HEK293T (cell line): Measurements from ENCODE around the gene JAG2.

Experiments used
- CTCF ChIA-PET: fragments of 350-600 bp; formaldehyde crosslinking; extraction: SDS; loops from one replicate; lab custom pipeline; 2021; ENCODE audit warnings: antibody characterized with exemption, inconsistent platforms; lab: Yijun Ruan, JAX
- POLR2A ChIA-PET: fragments of 350-600 bp; formaldehyde crosslinking; extraction: SDS; loops from one replicate; lab custom pipeline; 2020; ENCODE audit warnings: antibody characterized with exemption, inconsistent platforms; lab: Yijun Ruan, JAX
- DNase-seq: peaks from one replicate; pipeline ENCODE4 v3.0.0; 2012; ENCODE audit warnings: mixed read lengths; ENCODE audit errors: extremely low spot score
- ARNT ChIP-seq: fragments of 450-650 bp; IDR thresholded peaks from 2 replicates; pipeline ENCODE4 v1.6.1; 2017; ENCODE audit warnings: mild to moderate bottlenecking
- BHLHE40 ChIP-seq: fragments of 450-650 bp; IDR thresholded peaks from 2 replicates; pipeline ENCODE4 v1.6.1; 2016; ENCODE audit warnings: mild to moderate bottlenecking, moderate library complexity, borderline replicate concordance
- CTBP1 ChIP-seq: fragments of 450-650 bp; IDR thresholded peaks from 2 replicates; pipeline ENCODE4 v1.6.1; 2016; ENCODE audit warnings: borderline replicate concordance
- ELF4 ChIP-seq: fragments of 450-650 bp; IDR thresholded peaks from 2 replicates; pipeline ENCODE4 v1.6.1; 2017; ENCODE audit warnings: antibody characterized with exemption
- FOXA1 ChIP-seq: fragments of 450-650 bp; IDR thresholded peaks from 2 replicates; pipeline ENCODE4 v1.6.1; 2016; ENCODE audit warnings: mild to moderate bottlenecking
- FOXK2 ChIP-seq: fragments of 450-650 bp; IDR thresholded peaks from 2 replicates; pipeline ENCODE4 v1.6.1; 2016; ENCODE audit warnings: mild to moderate bottlenecking
- FOXM1 ChIP-seq: fragments of 450-650 bp; IDR thresholded peaks from 2 replicates; pipeline ENCODE4 v1.6.1; 2017; ENCODE audit warnings: mild to moderate bottlenecking, borderline replicate concordance
- HDGF ChIP-seq: fragments of 450-650 bp; IDR thresholded peaks from 2 replicates; pipeline ENCODE4 v1.6.1; 2017; ENCODE audit warnings: antibody characterized with exemption, borderline replicate concordance
- L3MBTL2 ChIP-seq: fragments of 450-650 bp; conservative IDR thresholded peaks from 2 replicates; pipeline ENCODE4 v1.6.1; 2016; ENCODE audit warnings: mild to moderate bottlenecking
- LEF1 ChIP-seq: fragments of 450-650 bp; IDR thresholded peaks from 2 replicates; pipeline ENCODE4 v1.6.1; 2017; ENCODE audit warnings: mild to moderate bottlenecking, borderline replicate concordance
- NFRKB ChIP-seq: fragments of 450-650 bp; IDR thresholded peaks from 2 replicates; pipeline ENCODE4 v1.6.1; 2016; ENCODE audit warnings: mild to moderate bottlenecking, moderate library complexity
- SP1 ChIP-seq: fragments of 450-650 bp; IDR thresholded peaks from 2 replicates; pipeline ENCODE4 v1.6.1; 2017
- SUZ12 ChIP-seq: fragments of 450-650 bp; IDR thresholded peaks from 2 replicates; pipeline ENCODE4 v1.6.1; 2016; ENCODE audit warnings: mild to moderate bottlenecking
- TARDBP ChIP-seq: fragments of 450-650 bp; IDR thresholded peaks from 2 replicates; pipeline ENCODE4 v1.6.1; 2016
- ZNF384 ChIP-seq: fragments of 450-650 bp; IDR thresholded peaks from 2 replicates; pipeline ENCODE4 v1.6.1; 2016
- TF ChIP-seq, protein P1 (sequence below): fragments of 450-650 bp; IDR thresholded peaks from 2 replicates; pipeline ENCODE4 v1.6.1; 2016

Gene JAG2

DNA sequence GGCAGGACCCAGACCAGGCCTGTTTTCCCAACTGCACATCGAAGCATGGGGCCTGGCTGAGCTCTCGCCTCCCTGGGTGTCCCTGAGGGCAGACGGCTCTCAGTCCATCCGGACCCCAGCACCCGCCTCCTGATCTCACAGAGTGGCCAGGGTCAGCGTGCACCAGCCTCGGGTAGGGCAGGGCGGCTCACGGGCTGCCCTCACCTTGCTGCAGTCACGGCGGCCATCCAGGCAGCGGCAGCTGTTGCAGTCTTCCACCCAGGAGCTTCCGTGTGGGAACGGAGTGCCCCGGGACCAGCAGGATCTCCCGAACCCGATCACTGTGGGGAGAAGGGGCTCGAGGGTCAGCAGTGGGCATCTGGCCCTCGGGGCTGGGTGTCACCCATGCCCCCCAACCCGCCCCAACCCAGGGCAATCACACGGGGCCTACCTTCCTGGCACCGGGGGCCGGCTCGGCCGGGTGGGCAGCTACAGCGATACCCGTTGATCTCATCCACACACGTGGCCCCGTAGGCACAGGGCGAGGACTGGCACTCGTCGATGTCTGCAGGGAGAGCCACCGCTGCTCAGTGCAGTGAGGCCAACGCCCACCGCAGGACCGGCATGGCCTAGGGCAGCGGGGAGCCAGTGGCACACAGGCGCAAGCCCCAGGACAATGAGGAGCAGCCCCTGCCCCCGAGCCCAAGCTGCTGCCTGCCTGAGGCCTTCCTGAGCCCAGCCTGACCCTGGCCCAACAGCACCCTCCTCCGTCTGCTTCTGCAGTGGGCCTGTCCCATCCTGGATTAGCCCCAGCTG lies 22.2 kb downstream of the JAG2 start:
- no peak for DNase-seq
- TF ChIP-seq FOXM1 (no peak), SP1 (no peak), BHLHE40 (no peak), HDGF (no peak), ZNF384 (no peak), ELF4 (no peak)
- TF ChIP-seq, protein P1, sequence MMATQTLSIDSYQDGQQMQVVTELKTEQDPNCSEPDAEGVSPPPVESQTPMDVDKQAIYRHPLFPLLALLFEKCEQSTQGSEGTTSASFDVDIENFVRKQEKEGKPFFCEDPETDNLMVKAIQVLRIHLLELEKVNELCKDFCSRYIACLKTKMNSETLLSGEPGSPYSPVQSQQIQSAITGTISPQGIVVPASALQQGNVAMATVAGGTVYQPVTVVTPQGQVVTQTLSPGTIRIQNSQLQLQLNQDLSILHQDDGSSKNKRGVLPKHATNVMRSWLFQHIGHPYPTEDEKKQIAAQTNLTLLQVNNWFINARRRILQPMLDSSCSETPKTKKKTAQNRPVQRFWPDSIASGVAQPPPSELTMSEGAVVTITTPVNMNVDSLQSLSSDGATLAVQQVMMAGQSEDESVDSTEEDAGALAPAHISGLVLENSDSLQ: no peak
- POLR2A ChIA-PET: no interaction called here
- CTCF ChIA-PET: interaction anchor here (1.1 kb wide), 1 partner anchor 21 kb away, joined by 3 read pairs; no protein-coding TSS in a partner anchor

DNA sequence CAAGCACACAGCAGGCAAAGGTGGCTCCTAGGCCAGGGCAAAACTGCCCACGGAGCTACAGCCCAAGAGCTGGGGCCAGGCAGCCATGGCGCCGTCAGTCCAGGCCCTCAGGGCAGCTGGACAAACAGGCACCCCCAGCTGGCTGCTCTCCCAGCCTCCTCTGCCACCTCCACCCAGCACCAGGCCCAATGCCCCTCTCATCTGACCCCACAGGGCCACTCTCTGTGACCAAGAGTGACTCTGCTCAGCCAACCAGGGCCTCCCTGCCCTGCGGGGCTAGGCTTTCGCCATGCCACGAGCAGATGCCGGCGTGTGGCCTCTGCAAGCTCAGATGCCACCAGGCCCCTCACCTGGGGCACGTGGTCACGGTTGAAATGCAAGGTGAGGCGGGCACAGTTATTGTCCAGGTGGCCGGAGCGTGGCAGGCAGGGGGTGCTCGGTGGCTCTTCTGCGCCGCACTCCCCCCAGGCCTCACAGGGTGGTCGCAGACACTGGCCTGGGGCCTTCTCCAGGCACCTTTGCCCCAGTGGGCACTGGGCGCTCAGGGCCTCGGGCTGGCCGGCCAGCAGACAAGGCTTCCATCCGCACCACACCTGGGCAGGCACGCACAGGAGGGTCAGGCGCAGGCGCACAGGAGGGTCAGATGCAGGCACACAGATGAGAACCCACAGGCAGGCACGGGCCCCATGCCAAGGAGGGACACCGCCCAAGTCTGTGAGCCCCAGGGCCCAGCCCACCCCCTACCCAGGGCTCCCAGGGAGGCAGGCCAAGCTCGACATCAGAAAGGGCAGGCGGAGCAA lies 23.0 kb downstream of the JAG2 start:
- ChIA-PET CTCF (interaction anchor here (1.1 kb wide), 1 partner anchor 22 kb away, joined by 3 read pairs; no protein-coding TSS in a partner anchor), POLR2A (no interaction called here)
- no peak for TF ChIP-seq NFRKB
- no peak for DNase-seq

DNA sequence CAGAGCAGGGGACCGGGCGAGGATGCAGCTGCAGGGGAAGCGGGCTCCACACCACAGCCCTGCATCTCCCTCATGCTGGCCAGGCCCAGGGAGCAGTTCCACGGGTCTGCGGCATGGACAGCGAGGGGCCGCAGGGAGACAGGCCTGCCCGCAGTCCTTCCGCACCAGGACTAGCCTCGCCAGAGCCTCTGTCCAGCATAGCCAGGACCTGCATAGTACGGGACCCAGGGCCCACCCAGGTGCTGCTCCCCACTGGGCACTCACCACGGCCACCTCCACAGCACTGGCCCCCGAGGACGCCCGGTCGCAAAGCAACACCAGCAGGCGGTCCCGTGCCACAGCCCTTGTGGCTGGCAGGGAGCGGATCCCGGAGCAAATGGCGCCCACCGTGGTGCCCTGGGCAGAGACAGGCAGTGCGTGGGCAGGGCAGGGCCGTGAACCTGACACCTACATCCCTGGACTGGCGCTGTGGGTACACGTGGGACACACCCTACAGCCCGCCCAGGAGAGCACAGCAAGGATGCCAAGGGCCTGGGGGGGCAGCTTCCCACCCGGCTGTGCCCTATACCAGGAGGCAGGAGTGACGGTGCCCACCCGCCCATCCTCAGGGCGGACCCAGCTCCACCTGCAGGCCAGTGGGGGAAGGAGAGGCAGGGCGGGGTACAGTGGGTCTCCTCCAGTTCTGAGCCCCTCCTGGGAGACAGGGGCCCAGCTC lies 23.8 kb downstream of the JAG2 start:
- ChIA-PET CTCF (no interaction called here), POLR2A (no interaction called here)
- no peak for DNase-seq
- no peak for TF ChIP-seq L3MBTL2
- no peak for TF ChIP-seq CTBP1

DNA sequence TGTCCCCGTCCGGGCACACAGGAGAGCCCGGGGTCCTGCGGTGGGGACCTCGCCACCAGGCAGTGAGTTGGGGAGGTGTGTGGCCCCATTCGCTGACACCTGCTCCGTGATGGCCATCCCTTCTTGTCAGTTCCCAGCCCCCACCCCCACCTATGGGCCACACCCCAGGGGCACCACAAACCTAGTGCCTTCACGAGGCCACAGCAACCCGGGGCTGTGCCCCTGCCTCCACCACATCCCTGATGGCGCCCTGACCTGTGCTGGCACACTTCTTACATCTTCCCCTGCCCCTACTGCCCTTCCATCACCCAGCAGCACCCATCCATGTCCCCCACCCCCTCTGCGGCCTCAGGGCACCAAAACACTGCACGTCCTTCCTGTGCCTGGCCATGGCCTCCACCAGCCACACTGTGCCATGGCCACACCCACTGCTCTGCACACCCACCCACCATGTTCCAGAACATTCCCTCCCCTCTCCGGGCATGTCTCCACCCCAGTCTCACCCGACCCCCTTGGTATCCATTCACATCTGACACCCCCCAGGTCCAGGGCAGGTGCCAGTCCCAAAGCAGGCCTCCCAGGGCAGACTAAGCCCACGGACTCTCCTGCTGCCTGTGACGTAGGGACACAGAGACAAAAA lies 24.4 kb downstream of the JAG2 start:
- DNase-seq: no peak
- POLR2A ChIA-PET: no interaction called here
- CTCF ChIA-PET: no interaction called here
- TF ChIP-seq SUZ12 (no peak), SP1 (no peak), ELF4 (no peak), L3MBTL2 (no peak), TARDBP (no peak), FOXA1 (no peak), ARNT (no peak), FOXK2 (no peak), FOXM1 (no peak)
- TF ChIP-seq, protein P1: no peak

DNA sequence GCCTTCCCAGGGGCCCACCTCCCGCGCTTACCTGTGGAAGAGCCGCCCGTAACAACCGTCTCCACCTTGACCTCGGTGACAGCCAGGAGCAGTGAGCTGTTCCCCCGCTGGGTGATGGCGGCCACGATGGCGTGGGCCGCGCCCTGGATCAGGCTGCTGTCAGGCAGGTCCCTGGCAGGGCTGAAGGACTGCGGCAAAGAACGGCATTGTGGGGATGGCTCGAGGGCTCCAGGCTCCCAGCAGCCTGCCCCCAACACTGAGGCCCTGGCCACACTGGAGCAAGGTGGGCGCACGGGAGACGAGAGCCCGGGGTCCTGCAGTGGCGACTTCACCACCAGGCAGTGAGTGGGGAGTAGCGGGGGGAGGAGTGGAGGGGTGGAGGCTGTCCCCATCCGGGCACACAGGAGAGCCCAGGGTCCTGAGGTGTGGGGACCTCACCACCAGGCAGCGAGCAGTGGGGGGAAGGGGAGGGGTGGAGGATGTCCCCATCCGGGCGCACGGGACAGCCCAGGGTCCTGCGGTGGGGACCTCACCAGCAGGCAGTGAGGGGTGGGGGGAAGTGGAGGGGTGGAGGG lies 25.0 kb downstream of the JAG2 start:
- TF ChIP-seq FOXA1 (no peak), L3MBTL2 (no peak), SUZ12 (no peak), BHLHE40 (no peak), LEF1 (no peak), ZNF384 (no peak), SP1 (no peak), NFRKB (no peak), HDGF (no peak), TARDBP (no peak), ARNT (no peak), FOXK2 (no peak), ELF4 (no peak), CTBP1 (no peak), FOXM1 (no peak)
- TF ChIP-seq, protein P1: no peak
- CTCF ChIA-PET: no interaction called here
- POLR2A ChIA-PET: no interaction called here
- no peak for DNase-seq
